MM.1S (cell line): Measurements from ENCODE around the gene RAPGEF6.
"Not testable (repeated sequence)": the region's sequence is repeated elsewhere in the genome, so short reads cannot be mapped to it uniquely, and the experiment has no call there.

ENCODE experiments used
- DNase-seq: peaks from one replicate; pipeline ENCODE4 v3.0.0-alpha.2; 2015
- H2AFZ ChIP-seq: fragments of 300-600 bp; sonication (generic); 2 replicates; pipeline ENCODE4 v1.6.0; 2016; ENCODE audit warnings: antibody characterized with exemption, low read length
- H3F3A ChIP-seq: fragments of 300-600 bp; sonication (generic); 2 replicates; pipeline ENCODE4 v1.6.1; 2016; ENCODE audit warnings: mild to moderate bottlenecking, antibody characterized with exemption, low read length, moderate library complexity, mixed read lengths; ENCODE audit not compliant: insufficient read depth
- H3K27ac ChIP-seq: fragments of 300-600 bp; sonication (generic); 2 replicates; pipeline ENCODE4 v1.5.1; 2016; ENCODE audit warnings: mild to moderate bottlenecking, low read length
- H3K27me3 ChIP-seq: fragments of 300-600 bp; sonication (generic); replicated peaks from 2 replicates; pipeline ENCODE4 v1.6.0; 2016; ENCODE audit warnings: low read length; ENCODE audit not compliant: insufficient read depth
- H3K36me3 ChIP-seq: fragments of 300-600 bp; sonication (generic); replicated peaks from 2 replicates; pipeline ENCODE4 v1.6.1; 2016; ENCODE audit warnings: mild to moderate bottlenecking, low read length, mixed read lengths; ENCODE audit not compliant: insufficient read depth
- H3K4me1 ChIP-seq: fragments of 300-600 bp; sonication (generic); 2 replicates; pipeline ENCODE4 v1.6.1; 2016; ENCODE audit warnings: low read length, mixed read lengths
- H3K4me2 ChIP-seq: fragments of 300-600 bp; sonication (generic); 2 replicates; pipeline ENCODE4 v1.6.0; 2016; ENCODE audit warnings: low read depth, low read length
- H3K4me3 ChIP-seq: fragments of 300-600 bp; sonication (generic); 2 replicates; pipeline ENCODE4 v1.5.1; 2016; ENCODE audit warnings: low read length, mixed read lengths
- H3K79me2 ChIP-seq: fragments of 300-600 bp; sonication (generic); 2 replicates; pipeline ENCODE4 v1.6.1; 2016; ENCODE audit warnings: mixed run types, low read length, mixed read lengths
- H3K9ac ChIP-seq: fragments of 300-600 bp; sonication (generic); 2 replicates; pipeline ENCODE4 v1.6.1; 2016; ENCODE audit warnings: low read length, mixed read lengths
- H3K9me2 ChIP-seq: fragments of 300-600 bp; sonication (generic); replicated peaks from 2 replicates; pipeline ENCODE4 v1.6.1; 2016; ENCODE audit warnings: mild to moderate bottlenecking, low read length, mixed read lengths; ENCODE audit not compliant: insufficient read depth
- H3K9me3 ChIP-seq: fragments of 300-600 bp; sonication (generic); replicated peaks from 2 replicates; pipeline ENCODE4 v1.6.1; 2016; ENCODE audit warnings: mild to moderate bottlenecking, low read length, mixed read lengths; ENCODE audit not compliant: insufficient read depth
- H4K20me1 ChIP-seq: fragments of 300-600 bp; sonication (generic); 2 replicates; pipeline ENCODE4 v1.6.1; 2016; ENCODE audit warnings: mild to moderate bottlenecking, low read length, moderate library complexity, mixed read lengths; ENCODE audit not compliant: insufficient read depth
- CTCF ChIP-seq: fragments of 300-600 bp; sonication (generic); IDR thresholded peaks from 2 replicates; pipeline ENCODE4 v1.5.1; 2016; ENCODE audit warnings: antibody characterized with exemption, low read length, mixed read lengths
- EZH2 ChIP-seq: fragments of 300-600 bp; sonication (generic); optimal IDR thresholded peaks from 2 replicates; pipeline ENCODE3; 2017; ENCODE audit warnings: low read depth, mild to moderate bottlenecking, antibody characterized with exemption, low read length, mixed read lengths
- EZH2phosphoT487 ChIP-seq: fragments of 300-600 bp; sonication (generic); IDR thresholded peaks from 2 replicates; pipeline ENCODE4 v1.6.1; 2018; ENCODE audit warnings: antibody characterized with exemption, low read length

Gene RAPGEF6

GRCh38 chr5:131400585-131400984, 234.4 kb downstream of the RAPGEF6 start:
- Histone ChIP-seq H4K20me1 (no peaks in the 10 kb centered on the region), H2AFZ (no peak overlapping the region), H3K36me3 (no peaks in the 10 kb centered on the region; the same call in 1 of the 2 replicates), H3K9me3 (no peaks in the 10 kb centered on the region), H3K9ac (no peak overlapping the region), H3K27me3 (no peaks in the 10 kb centered on the region), H3K4me1 (no peaks in the 10 kb centered on the region), H3K79me2 (no peaks in the 10 kb centered on the region), H3K4me3 (no peak overlapping the region), H3F3A (no peaks in the 10 kb centered on the region), H3K9me2 (no peaks in the 10 kb centered on the region), H3K4me2 (no peak overlapping the region), H3K27ac (no peak overlapping the region)
- no peak for DNase-seq
- TF ChIP-seq EZH2phosphoT487 (no peak), CTCF (no peak), EZH2 (no peak)

GRCh38 chr5:131399007-131399406, 236.0 kb downstream of the RAPGEF6 start:
- not testable (repeated sequence) for H3K36me3 ChIP-seq, H3F3A ChIP-seq, H4K20me1 ChIP-seq, H2AFZ ChIP-seq, H3K4me1 ChIP-seq, H3K9ac ChIP-seq, DNase-seq, H3K4me2 ChIP-seq, H3K9me2 ChIP-seq, H3K79me2 ChIP-seq, H3K27ac ChIP-seq, H3K4me3 ChIP-seq, H3K27me3 ChIP-seq, H3K9me3 ChIP-seq

GRCh38 chr5:131396630-131397273, 238.3 kb downstream of the RAPGEF6 start:
- H3K79me2 ChIP-seq: 0 out of 2 replicates have a peak, but pooled peaks cover 8% of the 10 kb centered on the region
- no peak overlapping the region for H3K4me3 ChIP-seq
- H3K36me3 ChIP-seq: no peaks in the 10 kb centered on the region; the same call in 1 of the 2 replicates
- H3K4me1 ChIP-seq: no peaks in the 10 kb centered on the region
- no peak overlapping the region for H2AFZ ChIP-seq
- no peaks in the 10 kb centered on the region for H3K9me3 ChIP-seq
- no peak for DNase-seq
- H3K27me3 ChIP-seq: no peaks in the 10 kb centered on the region
- TF ChIP-seq CTCF (no peak), EZH2phosphoT487 (no peak), EZH2 (no peak)
- no peaks in the 10 kb centered on the region for H4K20me1 ChIP-seq
- H3K9me2 ChIP-seq: no peaks in the 10 kb centered on the region
- no peaks in the 10 kb centered on the region for H3F3A ChIP-seq
- no peak overlapping the region for H3K4me2 ChIP-seq
- H3K27ac ChIP-seq: no peak overlapping the region
- no peak overlapping the region for H3K9ac ChIP-seq

- H3K9me2 ChIP-seq: no peaks in the 10 kb centered on the region
- H3F3A ChIP-seq: no peaks in the 10 kb centered on the region
- 0 out of 2 replicates have a peak, but pooled peaks cover 8% of the 10 kb centered on the region for H3K79me2 ChIP-seq
- no peak overlapping the region for H3K4me3 ChIP-seq
- H3K36me3 ChIP-seq: no peaks in the 10 kb centered on the region; the same call in 1 of the 2 replicates
- TF ChIP-seq CTCF: no peak
- H2AFZ ChIP-seq: no peak overlapping the region
- no peaks in the 10 kb centered on the region for H3K27me3 ChIP-seq
- no peak overlapping the region for H3K27ac ChIP-seq
- H3K4me2 ChIP-seq: no peak overlapping the region
- H3K9me3 ChIP-seq: no peaks in the 10 kb centered on the region
- H3K4me1 ChIP-seq: no peaks in the 10 kb centered on the region
- no peaks in the 10 kb centered on the region for H4K20me1 ChIP-seq
- H3K9ac ChIP-seq: no peak overlapping the region
- no peak for DNase-seq
Measured at GRCh38 chr5:131396015-131396414, 239.0 kb downstream of the RAPGEF6 start.
